GM12891 (cell line): Measurements from ENCODE around the gene ACTN3.
"Not testable (repeated sequence)": the region's sequence is repeated elsewhere in the genome, so short reads cannot be mapped to it uniquely, and the experiment has no call there.

ENCODE experiments used
- DNase-seq: peaks from one replicate; pipeline ENCODE4 v3.0.0; 2011; ENCODE audit warnings: low spot score; ENCODE audit not compliant: insufficient read length
- FAIRE-seq: peaks from 2 replicates; lab custom pipeline; 2011; peaks lifted over from hg19 to GRCh38; lab: Jason Lieb, UNC
- PAX5 ChIP-seq: IDR thresholded peaks from 2 replicates; pipeline ENCODE4 v1.6.1; 2011; ENCODE audit warnings: low read length, moderate library complexity, mild to moderate bottlenecking; ENCODE audit not compliant: insufficient read depth, severe bottlenecking
- POLR2A ChIP-seq: IDR thresholded peaks from 2 replicates; pipeline ENCODE4 v1.6.1; 2011; ENCODE audit warnings: low read depth, low read length, control low read depth
- POLR2AphosphoS5 ChIP-seq: IDR thresholded peaks from 2 replicates; pipeline ENCODE4 v1.6.1; 2011; ENCODE audit warnings: low read depth, low read length, control low read depth
- POU2F2 ChIP-seq: IDR thresholded peaks from 2 replicates; pipeline ENCODE4 v1.6.1; 2011; ENCODE audit warnings: low read depth, mild to moderate bottlenecking, control low read depth, low read length, moderate library complexity
- SPI1 ChIP-seq: IDR thresholded peaks from 2 replicates; pipeline ENCODE4 v1.6.1; 2011; ENCODE audit warnings: low read depth, low read length, control low read depth
- TAF1 ChIP-seq: IDR thresholded peaks from 2 replicates; pipeline ENCODE4 v1.6.1; 2011; ENCODE audit warnings: low read depth, low read length, control low read depth

Gene ACTN3

DNA sequence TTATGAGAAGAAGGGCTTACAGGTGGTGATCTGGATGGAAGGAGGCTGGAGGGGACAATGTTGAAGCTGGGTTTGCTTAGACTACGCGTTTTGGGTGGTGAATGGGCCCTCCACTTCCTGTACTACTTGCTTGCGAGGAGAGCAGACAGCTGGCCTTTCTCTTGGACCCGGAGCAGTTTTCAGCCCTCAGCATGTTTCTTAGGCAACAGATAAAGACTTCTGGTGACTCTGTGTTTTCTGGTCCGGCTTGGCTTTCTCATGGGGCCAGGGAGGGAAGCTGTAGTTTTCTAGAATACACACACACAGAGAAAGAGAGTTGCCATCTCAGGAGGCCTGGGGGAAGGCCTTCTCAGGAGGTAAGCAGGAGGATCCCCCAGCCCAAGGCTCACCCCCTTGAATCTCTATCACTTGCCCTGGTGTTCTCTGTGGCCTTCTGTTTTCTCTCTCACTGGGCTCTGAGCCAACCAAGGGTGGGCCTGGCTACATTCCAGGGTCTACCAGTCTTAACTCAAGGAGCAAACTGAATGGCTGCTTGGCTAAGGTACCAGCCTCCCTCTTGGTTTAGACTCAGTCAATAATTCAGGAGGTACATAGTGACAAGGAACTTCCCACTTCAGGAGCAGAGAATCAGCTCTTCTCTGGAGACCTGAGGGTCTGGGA, 48.7 kb downstream of the ACTN3 start:
- FAIRE-seq: no peak

DNA sequence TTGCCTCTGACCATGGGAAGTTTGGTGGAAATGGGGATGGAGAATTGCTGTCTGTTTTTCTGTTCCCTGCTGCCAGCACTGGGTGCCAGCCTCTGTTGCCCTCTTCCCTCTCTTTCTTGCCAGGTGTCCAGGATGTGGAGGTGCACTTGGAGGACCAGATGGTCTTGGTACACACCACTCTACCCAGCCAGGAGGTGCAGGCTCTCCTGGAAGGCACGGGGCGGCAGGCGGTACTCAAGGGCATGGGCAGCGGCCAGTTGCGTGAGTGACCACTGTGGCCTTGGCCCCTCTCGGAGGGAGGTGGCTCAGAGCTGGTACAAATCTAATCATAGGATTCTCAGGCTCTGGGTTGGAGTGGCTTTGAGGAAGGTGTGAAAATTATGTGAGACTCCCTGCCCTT, 52.3 kb downstream of the ACTN3 start:
- no peak for FAIRE-seq
- TF ChIP-seq POLR2A (no peak), POU2F2 (no peak)
- no peak for DNase-seq

More for the DNA sequence above, 48.7 kb downstream of the ACTN3 start:
- TF ChIP-seq POLR2A: no peak
- TF ChIP-seq PAX5: no peak
- TF ChIP-seq SPI1: no peak
- no peak for TF ChIP-seq TAF1
- no peak for TF ChIP-seq POLR2AphosphoS5
- no peak for TF ChIP-seq POU2F2
- no peak for DNase-seq

DNA sequence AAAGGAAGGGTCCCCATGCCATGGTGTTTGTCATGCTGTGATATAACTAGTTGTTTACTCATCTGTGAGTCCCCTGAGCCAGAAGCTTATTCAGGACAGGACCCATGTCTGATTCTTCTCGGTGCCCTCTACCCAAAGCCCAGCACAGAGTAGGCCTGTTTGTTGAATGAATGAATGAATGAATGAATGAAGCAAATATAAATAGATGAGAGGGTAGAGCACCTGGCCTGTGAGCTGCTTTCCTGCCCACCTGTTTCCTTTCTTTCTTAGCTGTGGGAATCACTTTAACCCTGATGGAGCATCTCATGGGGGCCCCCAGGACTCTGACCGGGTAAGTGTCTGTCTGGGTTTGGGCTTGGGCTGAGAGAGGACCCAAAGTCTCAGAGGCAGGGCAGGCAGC, 53.5 kb downstream of the ACTN3 start:
- FAIRE-seq (no peak), DNase-seq (no peak)

DNA sequence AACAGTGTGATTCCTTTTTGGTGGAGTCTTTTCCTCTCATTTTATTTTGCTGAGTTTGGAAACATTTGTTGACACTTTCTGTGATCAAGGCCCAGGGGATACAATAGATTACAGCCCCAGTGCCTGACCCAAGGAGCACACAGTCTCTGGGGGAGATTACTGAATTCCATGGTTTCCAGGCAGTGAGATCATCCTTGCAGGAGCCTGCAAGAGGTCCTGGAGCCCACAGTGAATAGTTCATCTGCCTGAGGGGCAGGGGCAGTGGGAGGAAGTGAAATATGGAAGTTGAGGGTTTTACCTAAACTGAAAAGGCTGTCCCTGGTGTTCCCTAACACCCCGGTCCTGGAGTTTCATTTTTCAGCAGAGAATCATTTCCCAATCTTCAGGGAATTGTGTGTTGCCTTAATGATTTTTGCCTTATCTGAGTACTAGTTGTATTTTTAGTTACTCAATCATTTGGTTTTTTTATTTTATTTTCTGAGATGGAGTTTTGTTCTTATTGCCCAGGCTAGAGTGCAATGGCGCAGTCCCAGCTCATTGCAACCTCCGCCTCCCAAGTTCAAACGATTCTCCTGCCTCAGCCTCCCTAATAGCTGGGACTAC, 54.0 kb downstream of the ACTN3 start:
- FAIRE-seq: no peak
- TF ChIP-seq SPI1 (peak; percentile 48), PAX5 (no peak)

More for the DNA sequence above, 53.5 kb downstream of the ACTN3 start:
- no peak for TF ChIP-seq POLR2AphosphoS5
- no peak for TF ChIP-seq POLR2A
- no peak for TF ChIP-seq SPI1
- no peak for TF ChIP-seq PAX5
- no peak for TF ChIP-seq POU2F2
- TF ChIP-seq TAF1: no peak

DNA sequence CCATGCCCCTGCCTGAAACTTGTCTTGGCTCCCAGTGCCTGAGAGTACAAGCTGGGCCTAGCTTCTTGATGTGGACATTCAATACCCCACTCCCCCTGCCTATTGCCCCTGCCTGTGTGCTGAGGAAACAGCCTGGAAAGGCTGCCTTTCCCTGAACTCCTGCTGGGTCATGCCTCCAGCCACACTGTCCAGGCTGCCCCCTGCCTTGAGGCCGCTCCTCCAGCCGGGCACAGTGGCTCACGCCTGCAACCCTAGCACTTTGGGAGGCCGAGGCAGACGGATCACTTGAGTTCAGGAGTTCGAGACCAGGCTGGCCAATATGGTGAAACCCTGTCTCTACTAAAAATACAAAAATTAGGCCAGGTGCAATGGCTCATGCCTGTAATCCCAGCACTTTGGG, 56.4 kb downstream of the ACTN3 start:
- TF ChIP-seq SPI1: no peak
- TF ChIP-seq TAF1: no peak
- TF ChIP-seq POLR2A: no peak
- no peak for TF ChIP-seq POLR2AphosphoS5
- TF ChIP-seq PAX5: no peak
- TF ChIP-seq POU2F2: no peak
- FAIRE-seq: no peak
- DNase-seq: no peak

More for the DNA sequence above, 54.0 kb downstream of the ACTN3 start:
- DNase-seq: no peak

DNA sequence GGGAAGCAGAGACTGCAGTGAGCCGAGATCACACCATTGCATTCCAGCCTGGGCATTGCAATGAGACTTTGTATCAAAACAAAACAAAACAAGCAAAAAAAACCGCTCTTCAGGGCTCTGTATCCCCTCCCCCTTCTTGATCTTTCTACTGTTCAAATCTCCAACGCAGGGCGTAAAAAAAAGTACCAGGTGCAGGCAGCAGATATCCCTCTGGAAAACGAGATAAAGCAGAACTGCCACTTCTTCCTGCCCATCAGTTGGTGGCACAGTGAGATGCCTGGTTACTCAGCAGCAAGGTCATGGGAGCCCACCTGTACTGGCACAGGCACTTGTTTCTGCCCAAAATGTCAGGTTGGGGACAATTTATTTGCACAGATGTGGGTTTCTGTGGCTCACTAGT, 57.5 kb downstream of the ACTN3 start:
- DNase-seq (no peak), FAIRE-seq (no peak)
- no peak for TF ChIP-seq POLR2AphosphoS5
- TF ChIP-seq SPI1: no peak
- no peak for TF ChIP-seq POU2F2
- no peak for TF ChIP-seq TAF1
- TF ChIP-seq PAX5: no peak

DNA sequence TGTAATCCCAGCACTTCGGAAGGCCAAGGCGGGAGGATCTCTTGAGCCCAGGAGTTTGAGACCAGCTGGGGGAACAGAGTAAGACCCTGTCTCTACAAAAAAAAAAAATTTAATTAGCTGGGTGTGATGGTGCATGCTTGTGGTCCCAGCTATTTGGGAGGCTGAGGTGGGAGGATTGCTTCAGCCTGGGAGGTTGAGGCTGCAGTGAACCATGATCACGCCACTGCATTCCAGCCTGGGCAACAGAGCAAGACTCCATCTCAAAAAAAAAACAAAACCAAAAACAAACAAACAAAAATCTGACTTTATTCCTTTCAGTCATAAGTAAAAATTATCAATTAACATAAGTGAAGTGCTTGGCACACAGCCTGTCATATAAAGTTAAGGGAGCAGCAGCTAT, 59.9 kb downstream of the ACTN3 start:
- DNase-seq, FAIRE-seq: not testable (repeated sequence)

DNA sequence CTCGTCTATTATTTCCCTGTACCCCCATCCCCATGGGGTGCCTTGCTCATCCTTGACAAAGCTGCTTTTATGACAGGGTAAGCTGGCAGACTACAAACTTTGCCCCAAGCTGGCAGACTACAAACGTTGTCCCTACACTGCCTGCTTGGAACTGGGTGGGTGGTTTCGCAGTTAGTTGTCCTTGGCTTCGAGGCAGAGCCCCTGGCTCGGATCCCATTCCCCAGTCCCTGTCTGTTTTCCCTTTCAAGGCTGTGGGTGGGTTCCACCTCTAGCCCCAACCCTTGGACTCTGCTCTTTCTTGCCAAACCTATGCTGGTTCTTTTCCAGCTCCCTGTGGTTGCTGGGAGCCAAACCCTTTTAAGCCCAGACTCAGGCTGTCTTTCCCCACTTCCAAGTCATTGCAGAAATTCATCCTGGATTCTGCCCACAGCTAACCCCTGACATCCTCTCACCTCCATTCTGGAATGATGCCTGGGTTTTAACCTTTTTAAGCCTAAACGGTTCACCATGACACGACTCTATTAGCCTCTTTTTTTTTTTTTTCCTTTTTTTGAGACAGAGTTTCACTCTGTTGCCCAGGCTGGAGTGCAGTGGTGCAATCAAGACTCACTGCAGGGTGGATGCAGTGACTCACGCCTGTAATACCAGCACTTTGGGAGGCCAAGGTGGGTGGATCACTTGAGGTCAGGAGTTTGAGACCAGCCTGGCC, 60.6 kb downstream of the ACTN3 start:
- no peak for TF ChIP-seq POLR2AphosphoS5
- DNase-seq: no peak
- no peak for FAIRE-seq

DNA sequence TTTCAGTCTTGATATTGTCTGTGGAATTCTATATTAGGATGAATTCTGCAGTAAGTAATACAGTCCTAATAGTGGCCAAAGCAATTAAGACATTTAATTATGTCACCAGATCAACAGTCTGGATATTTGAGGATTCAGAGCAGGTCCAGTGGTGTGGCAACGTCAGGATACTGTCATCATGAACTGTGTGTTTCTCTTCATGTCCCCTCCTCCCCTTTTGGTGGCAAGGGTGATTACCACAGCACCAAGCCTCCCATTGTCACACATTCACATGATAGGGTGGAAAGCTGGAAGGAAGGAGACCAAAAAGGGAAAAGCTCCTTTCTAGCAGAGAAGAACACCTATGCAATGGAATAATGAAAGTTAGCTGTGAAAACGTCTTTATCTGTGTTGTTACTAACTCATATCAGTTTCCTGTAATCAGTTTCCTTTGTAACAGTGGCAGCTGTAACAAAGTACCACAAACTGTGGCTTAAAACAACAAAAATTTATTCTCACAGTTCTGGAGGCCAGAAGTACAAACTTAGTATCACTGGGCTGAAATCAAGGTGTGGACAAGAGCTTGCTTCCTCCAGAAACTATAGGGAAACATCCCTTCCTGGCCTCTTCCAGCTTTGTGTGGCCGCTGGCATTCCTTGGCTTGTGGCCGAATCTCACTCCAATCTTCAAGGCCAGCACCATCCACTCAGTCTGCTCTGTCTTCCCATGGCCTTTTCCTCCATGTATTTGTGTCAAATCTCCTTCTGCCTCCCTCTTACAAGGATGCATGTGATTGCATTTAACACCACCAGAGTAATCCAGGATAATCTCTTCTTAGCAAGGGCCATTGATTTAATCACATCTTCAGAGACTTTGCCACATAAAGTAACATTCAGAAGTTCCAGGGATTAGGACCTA, 63.3 kb downstream of the ACTN3 start:
- no peak for TF ChIP-seq POLR2AphosphoS5
- DNase-seq: no peak
- FAIRE-seq: no peak

DNA sequence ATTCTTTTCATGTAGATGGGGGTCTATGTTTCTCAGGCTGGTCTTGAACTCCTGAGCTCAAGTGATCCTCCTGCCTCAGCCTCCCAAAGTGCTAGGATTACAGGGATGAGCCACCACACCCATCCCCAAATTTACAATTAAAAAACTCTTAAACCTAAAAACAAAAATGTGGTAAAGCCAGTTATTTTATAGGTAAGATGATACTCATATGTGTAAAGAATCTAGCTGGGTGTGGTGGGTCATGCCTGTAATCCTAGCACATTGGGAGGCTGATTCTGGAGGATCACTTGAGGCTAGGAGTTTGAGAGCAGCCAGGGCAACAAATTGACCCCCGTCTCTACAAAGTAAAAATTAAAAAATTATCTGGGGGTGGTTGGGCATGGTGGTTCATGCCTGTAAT, 65.8 kb downstream of the ACTN3 start:
- DNase-seq: no peak
- TF ChIP-seq POU2F2 (no peak), SPI1 (no peak), POLR2AphosphoS5 (no peak)
- no peak for FAIRE-seq
